NCI-H146 (cell line): ENCODE results near the gene NDUFAF2.
"Not testable (repeated sequence)": the region's sequence is repeated elsewhere in the genome, so short reads cannot be mapped to it uniquely, and the experiment has no call there.

Source experiments
- DNase-seq: peaks from one replicate; lab custom pipeline; 2025; lab: John Stamatoyannopoulos, UW

Gene NDUFAF2

GRCh38 chr5:61177716-61178115 lies 232.7 kb downstream of the NDUFAF2 start:
- no peak for DNase-seq

DNA sequence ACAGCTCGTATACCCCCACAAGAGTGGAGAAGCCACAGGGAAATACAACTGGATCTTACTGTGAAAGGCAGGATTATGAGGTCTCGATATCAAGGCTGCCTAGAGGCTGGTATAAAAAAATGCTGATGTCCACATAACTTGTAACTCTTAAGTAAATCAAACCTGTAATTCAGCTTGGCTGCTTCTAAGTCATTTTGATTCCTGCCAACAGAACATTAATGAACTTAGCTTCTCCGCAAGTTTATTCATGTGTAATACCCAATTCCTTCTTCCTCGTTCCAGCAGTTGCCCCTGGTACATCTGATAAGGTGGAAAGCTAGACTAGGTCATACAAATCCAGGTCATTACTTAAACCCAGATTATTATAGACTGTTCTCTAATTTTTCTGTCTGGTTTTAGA lies 233.7 kb downstream of the NDUFAF2 start:
- no peak for DNase-seq

DNA sequence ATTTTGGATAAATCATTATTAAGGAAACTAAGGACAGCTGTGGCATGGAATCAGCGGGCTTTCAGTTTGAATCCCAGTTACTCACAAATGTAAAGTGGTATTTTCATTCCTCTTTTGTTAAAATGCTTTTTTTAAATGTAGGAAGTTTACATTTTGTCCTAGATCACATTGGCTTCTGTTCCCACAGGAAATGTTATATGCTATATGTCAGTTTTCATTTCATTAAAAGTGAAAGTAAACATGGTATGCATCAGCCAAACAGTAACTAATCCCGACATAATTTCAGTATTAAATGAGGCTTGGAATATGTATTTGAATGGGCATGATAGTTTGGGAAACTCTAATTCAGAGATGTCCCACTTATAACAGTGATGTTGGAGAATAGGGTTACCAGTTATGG lies 235.9 kb downstream of the NDUFAF2 start:
- no peak for DNase-seq

DNA sequence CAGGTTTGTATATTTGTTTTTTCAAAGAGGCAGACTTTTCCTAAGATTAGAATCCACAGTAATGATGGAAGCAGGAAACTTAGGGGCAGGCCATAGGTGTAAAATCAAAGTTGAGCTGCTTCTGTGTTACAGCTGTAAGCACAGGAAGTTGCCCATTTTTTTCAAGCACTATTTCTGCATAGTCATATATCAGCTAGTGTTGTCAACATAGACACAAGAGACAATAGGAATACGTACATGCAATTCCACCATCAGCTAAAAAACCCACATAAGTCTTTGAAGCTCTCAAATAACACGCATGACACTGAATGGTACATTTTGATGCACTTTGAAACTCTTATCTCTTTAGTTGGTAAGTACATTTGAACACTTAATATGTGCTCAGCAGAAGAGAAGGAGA lies 237.4 kb downstream of the NDUFAF2 start:
- DNase-seq, result no peak

DNA sequence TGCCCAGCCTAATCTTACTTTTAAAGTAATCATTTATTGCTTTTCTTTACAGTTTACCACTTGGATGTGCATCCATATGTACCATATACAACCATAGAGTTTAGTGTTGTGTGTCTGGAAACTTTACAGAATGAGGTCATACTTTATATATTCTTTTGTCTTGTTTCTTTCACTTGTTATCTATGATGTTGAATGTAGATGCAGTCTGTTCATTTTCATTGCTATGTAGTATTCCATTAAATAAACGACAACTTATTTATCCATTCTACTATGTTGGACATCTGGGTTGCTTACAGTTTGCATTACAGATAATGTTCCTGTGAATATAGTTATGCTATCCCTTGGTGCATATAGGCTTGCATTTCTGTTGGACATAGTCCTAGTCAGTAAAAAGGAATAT lies 238.5 kb downstream of the NDUFAF2 start:
- no peak for DNase-seq

DNA sequence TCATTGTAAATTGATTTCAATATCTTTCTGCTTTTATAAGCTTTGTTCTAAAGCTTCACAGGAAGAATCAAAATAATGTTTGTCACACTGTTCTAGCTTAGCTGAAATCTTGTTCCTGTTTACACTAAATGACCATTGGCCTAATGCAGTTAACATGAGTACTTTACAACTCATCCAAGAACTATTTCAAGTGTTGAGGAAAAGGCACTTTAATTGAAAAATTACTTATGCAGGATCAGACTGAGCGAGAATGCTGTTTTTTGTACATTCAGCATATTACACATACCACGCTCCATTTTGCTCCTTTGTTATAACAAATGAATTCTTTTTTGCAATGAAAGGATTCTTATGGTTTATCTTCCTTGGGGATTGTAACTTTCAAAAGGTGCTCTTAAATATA lies 239.7 kb downstream of the NDUFAF2 start:
- no peak for DNase-seq

DNA sequence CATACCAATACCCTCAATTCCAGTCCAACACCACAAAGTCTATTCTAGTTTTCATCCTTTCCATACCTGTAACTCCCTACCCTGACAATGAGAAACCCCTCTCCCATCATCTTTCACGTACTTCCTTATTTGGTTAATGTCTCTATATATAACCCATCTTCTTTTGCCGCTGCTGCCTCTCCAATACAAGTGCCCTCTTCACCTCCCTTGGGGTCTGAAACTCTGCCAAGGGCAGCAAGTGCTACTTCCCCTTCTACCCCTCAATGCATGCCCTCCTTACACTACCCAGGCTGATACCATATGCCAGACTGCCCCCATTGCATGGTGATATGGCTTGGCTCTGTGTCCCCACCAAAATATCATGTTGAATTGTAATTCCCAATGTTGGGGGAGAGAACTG lies 241.6 kb downstream of the NDUFAF2 start:
- DNase-seq, result no peak

GRCh38 chr5:61187352-61187751 lies 242.3 kb downstream of the NDUFAF2 start:
- not testable (repeated sequence) for DNase-seq

- DNase-seq, result not testable (repeated sequence)
These were observed 242.8 kb downstream of the NDUFAF2 start for GRCh38 chr5:61187826-61188225.

- DNase-seq, result no peak
These were observed 253.6 kb downstream of the NDUFAF2 start for GRCh38 chr5:61198606-61199005.

- DNase-seq, result peak; percentile 28
These were observed 255.7 kb downstream of the NDUFAF2 start for GRCh38 chr5:61200582-61201155.

DNA sequence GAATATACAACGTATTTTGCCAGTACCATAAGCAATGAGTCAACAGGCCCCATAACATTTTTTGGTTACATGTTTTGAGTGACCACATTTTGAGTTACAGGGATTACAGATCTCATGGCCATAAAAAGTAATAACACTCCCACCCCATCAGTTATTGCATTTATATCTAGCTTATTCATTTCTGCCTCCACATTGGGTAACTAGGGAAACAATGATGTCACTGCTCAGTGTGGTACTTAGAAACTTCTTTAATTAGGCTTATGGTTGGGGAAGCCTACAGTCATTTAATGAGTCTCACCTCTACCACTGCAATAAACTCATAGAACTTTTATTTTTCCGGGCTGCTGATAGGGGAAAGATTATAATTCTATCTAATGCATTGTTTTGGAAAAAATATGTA lies 257.2 kb downstream of the NDUFAF2 start:
- DNase-seq, result no peak
